Measurements from ENCODE around the gene DNAH7. TPM values are rescaled to one million over a fixed set of nuclear protein-coding genes. Genes with fewer than 3 reads are reported as not detected.

Gene DNAH7
- total and polyA plus RNA-seq, 2 of the 4 experiments (the other 2 are of a cell fraction) = 0.22 to 0.36 TPM

DNA sequence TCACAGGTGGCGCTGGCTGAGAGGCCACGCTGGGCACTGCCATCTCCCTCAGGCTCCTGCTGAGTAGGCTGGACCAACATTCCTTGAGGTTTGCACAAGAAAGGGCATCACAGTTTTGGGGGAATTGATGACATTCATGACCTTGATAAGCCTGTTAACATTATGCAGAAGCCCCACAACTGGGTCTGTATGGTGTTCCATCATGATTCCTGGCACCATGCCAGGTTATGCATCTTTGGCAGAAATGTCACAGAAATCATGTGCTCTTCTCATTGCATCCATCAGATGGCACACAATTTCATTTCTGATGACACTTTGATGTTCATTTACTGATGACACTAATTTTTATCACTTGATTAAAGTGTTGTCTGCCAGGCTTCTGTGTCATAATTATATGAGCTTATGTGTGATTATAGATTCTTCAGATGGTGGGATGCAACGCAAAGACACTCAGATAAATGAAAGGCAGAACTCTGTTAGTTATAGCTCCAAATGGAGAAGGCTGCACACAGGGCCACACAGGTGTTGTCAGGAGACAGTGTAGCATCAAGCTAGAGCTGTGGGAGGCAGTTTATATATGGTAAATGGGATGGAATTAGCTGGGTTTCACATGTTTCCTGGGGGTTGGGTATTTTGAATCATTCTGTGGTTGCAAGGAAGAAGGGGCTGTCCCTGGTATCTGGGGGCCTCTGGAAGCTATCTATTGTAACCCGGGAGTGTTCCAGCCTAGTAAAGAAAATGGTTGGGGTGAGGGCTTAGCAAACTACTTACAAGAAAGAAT lies 220.3 kb downstream of the DNAH7 start:
- Histone ChIP-seq H3K18ac (ENCODE audit: low read depth, low read length) (no peak overlapping the region), H3K4me2 (ENCODE audit: low read depth, low read length) (no peak overlapping the region), H3K4ac (ENCODE audit: low read depth, low read length) (no peak overlapping the region), H3K27me3 (ENCODE audit: control insufficient read depth, insufficient read depth, low read length) (no peaks in the 10 kb centered on the region), H2BK120ac (ENCODE audit: low read depth, low read length) (no peak overlapping the region), H4K8ac (ENCODE audit: low read depth in 2 of 2, low read length in 2 of 2) (no peak overlapping the region), H3K23ac (ENCODE audit: low read depth, low read length) (no peak overlapping the region), H3K56ac (ENCODE audit: extremely low read depth, insufficient read depth, low read length) (no peak overlapping the region), H3K27ac (ENCODE audit: insufficient read depth, low read length) (no peak overlapping the region), H3K36me3 (ENCODE audit: control insufficient read depth, insufficient read depth, low read length) (no peaks in the 10 kb centered on the region), H3K9me3 (ENCODE audit: control insufficient read depth, insufficient read depth, low read length) (no peaks in the 10 kb centered on the region), H3K4me3 (ENCODE audit: insufficient read depth, low read depth, low read length) (no peak overlapping the region), H2BK15ac (ENCODE audit: low read depth, low read length) (no peak overlapping the region), H2AFZ (replicated peaks; ENCODE audit: low read length, poor library complexity) (no peak overlapping the region), H3K9me1 (ENCODE audit: insufficient read depth, low read length) (no peaks in the 10 kb centered on the region; the same call in 1 of the 2 replicates), H3K79me1 (ENCODE audit: low read depth in 1 of 2, low read length in 2 of 2) (no peaks in the 10 kb centered on the region), H3K9ac (ENCODE audit: low read depth, low read length) (no peak overlapping the region), H2BK5ac (ENCODE audit: low read depth, low read length, poor library complexity, severe bottlenecking) (no peak overlapping the region), H3K4me1 (ENCODE audit: control insufficient read depth, insufficient read depth, low read length) (no peaks in the 10 kb centered on the region), H4K91ac (ENCODE audit: insufficient read depth, low read depth, low read length) (no peak overlapping the region), H2AK9ac (replicated peaks; ENCODE audit: low read depth, low read length, poor library complexity) (no peak overlapping the region), H2BK20ac (ENCODE audit: low read depth, low read length) (no peak overlapping the region), H3K14ac (replicated peaks; ENCODE audit: low read depth, low read length) (no peak overlapping the region), H4K20me1 (ENCODE audit: insufficient read depth, low read length) (no peaks in the 10 kb centered on the region), H4K5ac (ENCODE audit: low read depth, low read length) (no peak overlapping the region), H2AK5ac (ENCODE audit: low read depth, low read length) (no peak overlapping the region)
- 67% methylated on average over 1 of the region's 4 CpGs; no CpG with 5 or more reads in 1 of the 2 experiments for WGBS, 2 experiments (ENCODE audit: extremely low coverage in 2 of 2, insufficient read length in 1 of 2)
- no peak for TF ChIP-seq CEBPB (IDR thresholded peaks at IDR 0.05; ENCODE audit: low read depth, low read length)
- no peak for TF ChIP-seq SMC3 (IDR thresholded peaks at IDR 0.05; ENCODE audit: low read depth, low read length)
- no peak for TF ChIP-seq CHD1 (IDR thresholded peaks at IDR 0.05; ENCODE audit: low read depth, low read length)
- TF ChIP-seq NFE2L2 (IDR thresholded peaks at IDR 0.05; ENCODE audit: low read depth, low read length) = no peak
- TF ChIP-seq, protein P1, sequence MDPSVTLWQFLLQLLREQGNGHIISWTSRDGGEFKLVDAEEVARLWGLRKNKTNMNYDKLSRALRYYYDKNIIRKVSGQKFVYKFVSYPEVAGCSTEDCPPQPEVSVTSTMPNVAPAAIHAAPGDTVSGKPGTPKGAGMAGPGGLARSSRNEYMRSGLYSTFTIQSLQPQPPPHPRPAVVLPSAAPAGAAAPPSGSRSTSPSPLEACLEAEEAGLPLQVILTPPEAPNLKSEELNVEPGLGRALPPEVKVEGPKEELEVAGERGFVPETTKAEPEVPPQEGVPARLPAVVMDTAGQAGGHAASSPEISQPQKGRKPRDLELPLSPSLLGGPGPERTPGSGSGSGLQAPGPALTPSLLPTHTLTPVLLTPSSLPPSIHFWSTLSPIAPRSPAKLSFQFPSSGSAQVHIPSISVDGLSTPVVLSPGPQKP (IDR thresholded peaks at IDR 0.05; ENCODE audit: borderline replicate concordance, low read depth, low read length) = no peak
- TF ChIP-seq RFX5 (IDR thresholded peaks at IDR 0.05; ENCODE audit: low read depth, low read length) = no peak
- TF ChIP-seq, protein P2, sequence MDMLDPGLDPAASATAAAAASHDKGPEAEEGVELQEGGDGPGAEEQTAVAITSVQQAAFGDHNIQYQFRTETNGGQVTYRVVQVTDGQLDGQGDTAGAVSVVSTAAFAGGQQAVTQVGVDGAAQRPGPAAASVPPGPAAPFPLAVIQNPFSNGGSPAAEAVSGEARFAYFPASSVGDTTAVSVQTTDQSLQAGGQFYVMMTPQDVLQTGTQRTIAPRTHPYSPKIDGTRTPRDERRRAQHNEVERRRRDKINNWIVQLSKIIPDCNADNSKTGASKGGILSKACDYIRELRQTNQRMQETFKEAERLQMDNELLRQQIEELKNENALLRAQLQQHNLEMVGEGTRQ (IDR thresholded peaks at IDR 0.05; ENCODE audit: low read depth, low read length) = no peak
- TF ChIP-seq RAD21 (IDR thresholded peaks at IDR 0.05; ENCODE audit: low read length) = no peak
- no peak for TF ChIP-seq MXI1 (IDR thresholded peaks at IDR 0.05; ENCODE audit: borderline replicate concordance, low read depth, low read length)
- no peak for TF ChIP-seq BHLHE40 (IDR thresholded peaks at IDR 0.05; ENCODE audit: low read depth, low read length)
- dilution Hi-C loops (cut with HindIII; ENCODE audit: low sequenced_read_pairs, unreplicated experiment) (no loop called here), intact Hi-C loops (cut with micrococcal nuclease) (no loop called here), in situ Hi-C loops (cut with MboI; ENCODE audit: low sequenced_read_pairs) (no loop called here)
- ChIA-PET POLR2A (ENCODE audit: unreplicated experiment) (no interaction called here), CTCF (interaction anchor here (0.6 to 1.2 kb wide), 2 partner anchors 9 to 177 kb away, joined by 3 to 5 read pairs; no protein-coding TSS in a partner anchor)
- BruUV-seq (replicated peaks) = no TSS peak
- no peak for DNase-seq
- no peak for ATAC-seq (ENCODE audit: low read depth)

All from IMR-90 (cell line).